CD4-positive, alpha-beta T cell (primary cell): ENCODE measurements around the gene BRD9. TPM values are rescaled to one million over a fixed set of nuclear protein-coding genes. Genes with fewer than 3 reads are reported as not detected.

Source experiments
- ATAC-seq: fragments of 200-7000 bp; cut with Tn5 transposase; one replicate; pipeline ENCODE4 v1.10.0; 2022; ENCODE audit warnings: mild to moderate bottlenecking; ENCODE audit not compliant: poor library complexity
- CTCF ChIA-PET: fragments of 350-600 bp; sonication (Branson Sonifier 250); formaldehyde crosslinking; loops from one replicate; lab custom pipeline; 2021; ENCODE audit warnings: antibody characterized with exemption, inconsistent platforms; lab: Charles Lee
- POLR2A ChIA-PET: fragments of 350-600 bp; sonication (Branson Sonifier 250); formaldehyde crosslinking; loops from one replicate; lab custom pipeline; 2021; ENCODE audit warnings: antibody characterized with exemption, inconsistent platforms; lab: Charles Lee
- DNase-seq, 14 experiments: peaks; one replicate each; pipeline ENCODE4 v3.0.0-alpha.2; 2013 to 2020; ENCODE audit warnings: mixed read lengths in 2 of 14
- H3K27ac ChIP-seq, 2 donors: one replicate each; pipeline versions ENCODE4 v1.5.1 to v1.7.0; 2013; ENCODE audit warnings: low read length in 2 of 2, low read depth in 1 of 2, mild to moderate bottlenecking in 1 of 2
- H3K27me3 ChIP-seq, 2 experiments: 1 replicate in 1 of 2; 2 replicates in 1 of 2; pipeline versions ENCODE4 v1.6.1 to v1.7.0; 2013; ENCODE audit warnings: low read length in 2 of 2, control low read depth in 1 of 2, mild to moderate bottlenecking in 1 of 2, moderate library complexity in 1 of 2; ENCODE audit not compliant: insufficient read depth in 2 of 2, control insufficient read depth in 1 of 2
- H3K36me3 ChIP-seq: one replicate; pipeline ENCODE4 v1.6.1; 2013; ENCODE audit warnings: low read length, control low read depth; ENCODE audit not compliant: insufficient read depth
- H3K4me1 ChIP-seq: one replicate; pipeline ENCODE4 v1.6.1; 2013; ENCODE audit warnings: low read length, control low read depth; ENCODE audit not compliant: insufficient read depth
- H3K4me3 ChIP-seq: one replicate; pipeline ENCODE4 v1.5.1; 2013; ENCODE audit warnings: mild to moderate bottlenecking, low read length, moderate library complexity
- H3K9me3 ChIP-seq, 2 experiments: 1 replicate in 1 of 2; 2 replicates in 1 of 2; pipeline versions ENCODE4 v1.6.1 to v1.7.0; 2013; ENCODE audit warnings: low read length in 2 of 2, mild to moderate bottlenecking in 2 of 2, control low read depth in 1 of 2, moderate library complexity in 1 of 2; ENCODE audit not compliant: control insufficient read depth in 1 of 2, insufficient read depth in 1 of 2
- H3K27ac Mint-ChIP-seq: one replicate; pipeline ENCODE4 v1.8.0; 2020; ENCODE audit warnings: mixed read lengths
- H3K27me3 Mint-ChIP-seq: one replicate; pipeline ENCODE4 v1.8.0; 2021; ENCODE audit warnings: mixed read lengths
- H3K36me3 Mint-ChIP-seq: one replicate; pipeline ENCODE4 v1.8.0; 2021; ENCODE audit warnings: low read depth, mixed read lengths
- H3K4me1 Mint-ChIP-seq: one replicate; pipeline ENCODE4 v1.8.0; 2021; ENCODE audit warnings: low read depth, mixed read lengths
- H3K4me3 Mint-ChIP-seq: one replicate; pipeline ENCODE4 v1.8.0; 2020; ENCODE audit warnings: mild to moderate bottlenecking, mixed read lengths
- H3K9me3 Mint-ChIP-seq: one replicate; pipeline ENCODE4 v1.8.0; 2020; ENCODE audit warnings: mixed read lengths
- intact Hi-C, 2 experiments: fragments of 100-400 bp; cut with DNase I in 1 of 2; cut with micrococcal nuclease in 1 of 2; formaldehyde crosslinking; loops; one replicate each; pipeline versions ENCODE4 v1.15.1 to v1.9.0; 2023 to 2025; cut with DNase I, micrococcal nuclease
- total RNA-seq, 174 experiments: library from RNA in 2 of 174; stranded (reverse) in 2 of 174; gene quantifications; one replicate each; pipeline ENCODE4 v1.2.3 and lab custom pipeline; 2021 to 2026
- TF ChIP-seq, protein P1 (sequence below): fragments of 200-600 bp; IDR thresholded peaks from one replicate; pipeline ENCODE4 v1.8.0; 2022; ENCODE audit warnings: antibody characterized with exemption, mild to moderate bottlenecking

Gene BRD9
- total RNA-seq, 2 experiments from 2014 or later: 109 TPM

DNA sequence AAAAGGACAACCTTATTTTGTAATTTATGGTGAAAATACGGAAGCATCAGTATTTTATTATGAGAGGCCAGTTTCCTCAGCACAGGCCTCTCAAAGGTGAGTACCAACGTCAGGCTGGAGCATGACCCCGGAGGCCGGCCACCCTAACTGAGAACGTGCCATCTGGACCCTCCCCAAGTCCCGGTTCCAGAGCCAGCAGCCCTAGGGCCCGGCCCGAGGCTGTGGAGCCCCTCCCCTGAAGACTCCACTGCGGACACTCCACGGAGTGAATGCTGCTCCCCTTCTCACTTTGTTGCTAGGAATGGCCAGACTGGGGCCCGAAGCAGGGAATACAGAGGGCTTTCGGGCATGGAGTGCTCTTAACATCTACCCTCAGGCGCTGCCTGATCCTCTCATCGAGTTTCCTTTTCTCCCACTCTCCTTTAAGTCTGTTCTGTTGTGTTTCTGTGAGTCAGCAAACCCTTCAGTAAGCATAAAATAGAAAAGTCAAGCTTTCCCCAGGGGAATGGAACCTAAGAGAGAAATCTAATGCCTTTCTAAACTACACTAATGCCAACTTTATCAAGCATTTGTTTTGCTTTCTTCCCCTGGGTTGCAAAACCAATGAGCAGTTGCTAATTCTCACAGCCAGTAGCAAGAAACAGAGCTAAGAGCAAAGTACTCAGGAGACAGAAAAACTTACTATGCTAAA, 4.5 kb downstream of the BRD9 start:
- TF ChIP-seq, protein P1, sequence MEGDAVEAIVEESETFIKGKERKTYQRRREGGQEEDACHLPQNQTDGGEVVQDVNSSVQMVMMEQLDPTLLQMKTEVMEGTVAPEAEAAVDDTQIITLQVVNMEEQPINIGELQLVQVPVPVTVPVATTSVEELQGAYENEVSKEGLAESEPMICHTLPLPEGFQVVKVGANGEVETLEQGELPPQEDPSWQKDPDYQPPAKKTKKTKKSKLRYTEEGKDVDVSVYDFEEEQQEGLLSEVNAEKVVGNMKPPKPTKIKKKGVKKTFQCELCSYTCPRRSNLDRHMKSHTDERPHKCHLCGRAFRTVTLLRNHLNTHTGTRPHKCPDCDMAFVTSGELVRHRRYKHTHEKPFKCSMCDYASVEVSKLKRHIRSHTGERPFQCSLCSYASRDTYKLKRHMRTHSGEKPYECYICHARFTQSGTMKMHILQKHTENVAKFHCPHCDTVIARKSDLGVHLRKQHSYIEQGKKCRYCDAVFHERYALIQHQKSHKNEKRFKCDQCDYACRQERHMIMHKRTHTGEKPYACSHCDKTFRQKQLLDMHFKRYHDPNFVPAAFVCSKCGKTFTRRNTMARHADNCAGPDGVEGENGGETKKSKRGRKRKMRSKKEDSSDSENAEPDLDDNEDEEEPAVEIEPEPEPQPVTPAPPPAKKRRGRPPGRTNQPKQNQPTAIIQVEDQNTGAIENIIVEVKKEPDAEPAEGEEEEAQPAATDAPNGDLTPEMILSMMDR: no peak
- no peak overlapping the region for H3K27ac ChIP-seq
- no peaks in the 10 kb centered on the region for H3K27me3 Mint-ChIP-seq
- DNase-seq (no peak), ATAC-seq (no peak)
- H3K4me1 Mint-ChIP-seq: peaks cover 33% of the 10 kb centered on the region
- H3K27ac Mint-ChIP-seq: peak overlapping the region; percentile 63
- peaks cover 77% of the 10 kb centered on the region for H3K36me3 Mint-ChIP-seq
- peaks cover 0 to 5% of the 10 kb centered on the region in 2 experiments for H3K9me3 ChIP-seq
- no peak overlapping the region for H3K4me3 ChIP-seq
- H3K36me3 ChIP-seq: peaks cover 82% of the 10 kb centered on the region
- CTCF ChIA-PET: interaction anchor here (0.9 kb wide), 1 partner anchor 219 kb away, joined by 3 read pairs; no protein-coding TSS in a partner anchor
- POLR2A ChIA-PET: no interaction called here
- no peaks in the 10 kb centered on the region for H3K27me3 ChIP-seq
- no peaks in the 10 kb centered on the region for H3K9me3 Mint-ChIP-seq
- peaks cover 30% of the 10 kb centered on the region for H3K4me1 ChIP-seq
- intact Hi-C loops: loop anchor here in 1 of 2 experiments (5.0 kb wide), 1 partner anchor 426 kb away; no protein-coding TSS in a partner anchor
- H3K4me3 Mint-ChIP-seq: peak overlapping the region; percentile 51

DNA sequence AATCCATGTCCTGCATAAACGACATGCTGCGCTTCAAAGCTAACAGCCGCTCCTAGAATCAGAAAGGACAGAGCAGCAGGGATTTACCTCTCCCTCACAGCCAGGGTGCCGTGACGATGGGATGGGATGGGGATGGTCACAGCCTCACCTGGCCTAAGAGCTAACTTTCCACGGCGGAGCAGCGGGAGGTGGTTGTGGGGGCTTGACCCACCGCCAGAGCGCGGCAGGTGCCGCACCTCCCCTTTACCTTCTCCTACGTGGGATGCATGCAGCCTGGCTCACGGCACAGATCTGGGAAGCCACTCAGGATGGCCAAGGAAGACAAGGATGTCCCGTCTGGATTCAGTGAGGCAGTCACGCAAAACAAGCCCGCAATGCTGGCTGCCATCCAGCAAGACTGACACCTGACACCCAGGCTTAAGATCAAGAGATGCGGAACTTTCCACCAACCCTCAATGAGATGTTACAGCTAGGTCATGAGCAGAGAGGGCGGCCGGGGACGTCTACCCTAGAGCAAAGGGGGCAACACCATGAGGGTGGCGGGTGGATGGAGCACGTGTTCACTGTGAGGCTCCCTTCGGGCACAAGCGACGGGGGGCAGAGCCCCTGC, 5.8 kb downstream of the BRD9 start:
- H3K4me3 Mint-ChIP-seq: no peak overlapping the region
- ATAC-seq: no peak
- no peaks in the 10 kb centered on the region for H3K27me3 ChIP-seq
- peaks cover 86% of the 10 kb centered on the region for H3K36me3 Mint-ChIP-seq
- peaks cover 0 to 15% of the 10 kb centered on the region in 2 experiments for H3K9me3 ChIP-seq
- H3K9me3 Mint-ChIP-seq: peaks cover 3% of the 10 kb centered on the region
- peaks cover 41% of the 10 kb centered on the region for H3K4me1 Mint-ChIP-seq
- intact Hi-C loops: loop anchor here in 1 of 2 experiments (5.0 kb wide), 1 partner anchor 425 kb away; no protein-coding TSS in a partner anchor
- no peak overlapping the region for H3K27ac ChIP-seq
- DNase-seq: no peak
- peaks cover 94% of the 10 kb centered on the region for H3K36me3 ChIP-seq
- TF ChIP-seq, protein P1: no peak
- ChIA-PET CTCF (no interaction called here), POLR2A (no interaction called here)
- H3K4me1 ChIP-seq: peaks cover 32% of the 10 kb centered on the region
- H3K27me3 Mint-ChIP-seq: no peaks in the 10 kb centered on the region
- H3K4me3 ChIP-seq: no peak overlapping the region
- peak overlapping the region; percentile 24 for H3K27ac Mint-ChIP-seq

DNA sequence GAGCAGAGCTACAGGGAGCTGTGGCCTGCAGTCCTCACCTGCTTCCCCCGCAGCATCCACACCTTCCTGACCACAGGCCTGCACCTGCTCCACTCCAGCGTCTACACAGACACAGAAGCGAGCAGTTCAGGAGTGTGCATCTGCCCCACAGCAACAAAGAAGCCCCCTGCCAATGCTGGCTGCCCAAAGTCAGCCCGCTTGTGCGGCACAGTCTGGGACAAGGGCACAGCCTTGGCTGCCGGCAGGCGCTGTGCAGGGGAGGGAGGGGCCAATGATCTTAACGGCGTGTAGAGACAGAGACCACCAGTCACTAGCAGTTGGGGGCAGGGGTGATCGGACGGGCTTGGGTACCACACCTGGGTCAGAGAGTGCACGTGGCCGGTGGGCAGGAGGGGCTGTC, 6.6 kb downstream of the BRD9 start:
- peaks cover 0 to 15% of the 10 kb centered on the region in 2 experiments for H3K9me3 ChIP-seq
- H3K27me3 Mint-ChIP-seq: no peaks in the 10 kb centered on the region
- ChIA-PET POLR2A (no interaction called here), CTCF (no interaction called here)
- peaks cover 42% of the 10 kb centered on the region for H3K4me1 Mint-ChIP-seq
- no peak overlapping the region for H3K4me3 ChIP-seq
- H3K36me3 ChIP-seq: peaks cover 99% of the 10 kb centered on the region
- no peaks in the 10 kb centered on the region for H3K27me3 ChIP-seq
- intact Hi-C loops: loop anchor here in 1 of 2 experiments (5.0 kb wide), 1 partner anchor 424 kb away; no protein-coding TSS in a partner anchor
- H3K9me3 Mint-ChIP-seq: peaks cover 3% of the 10 kb centered on the region
- H3K27ac Mint-ChIP-seq: no peak overlapping the region
- no peak for DNase-seq
- TF ChIP-seq, protein P1: no peak
- peaks cover 32% of the 10 kb centered on the region for H3K4me1 ChIP-seq
- no peak for ATAC-seq
- H3K27ac ChIP-seq: no peak overlapping the region
- no peak overlapping the region for H3K4me3 Mint-ChIP-seq
- peaks cover 88% of the 10 kb centered on the region for H3K36me3 Mint-ChIP-seq
